ENCODE measurements around the gene TBC1D1.
"Not testable (repeated sequence)": the region's sequence is repeated elsewhere in the genome, so short reads cannot be mapped to it uniquely, and the experiment has no call there.

TBC1D1 gene

DNA sequence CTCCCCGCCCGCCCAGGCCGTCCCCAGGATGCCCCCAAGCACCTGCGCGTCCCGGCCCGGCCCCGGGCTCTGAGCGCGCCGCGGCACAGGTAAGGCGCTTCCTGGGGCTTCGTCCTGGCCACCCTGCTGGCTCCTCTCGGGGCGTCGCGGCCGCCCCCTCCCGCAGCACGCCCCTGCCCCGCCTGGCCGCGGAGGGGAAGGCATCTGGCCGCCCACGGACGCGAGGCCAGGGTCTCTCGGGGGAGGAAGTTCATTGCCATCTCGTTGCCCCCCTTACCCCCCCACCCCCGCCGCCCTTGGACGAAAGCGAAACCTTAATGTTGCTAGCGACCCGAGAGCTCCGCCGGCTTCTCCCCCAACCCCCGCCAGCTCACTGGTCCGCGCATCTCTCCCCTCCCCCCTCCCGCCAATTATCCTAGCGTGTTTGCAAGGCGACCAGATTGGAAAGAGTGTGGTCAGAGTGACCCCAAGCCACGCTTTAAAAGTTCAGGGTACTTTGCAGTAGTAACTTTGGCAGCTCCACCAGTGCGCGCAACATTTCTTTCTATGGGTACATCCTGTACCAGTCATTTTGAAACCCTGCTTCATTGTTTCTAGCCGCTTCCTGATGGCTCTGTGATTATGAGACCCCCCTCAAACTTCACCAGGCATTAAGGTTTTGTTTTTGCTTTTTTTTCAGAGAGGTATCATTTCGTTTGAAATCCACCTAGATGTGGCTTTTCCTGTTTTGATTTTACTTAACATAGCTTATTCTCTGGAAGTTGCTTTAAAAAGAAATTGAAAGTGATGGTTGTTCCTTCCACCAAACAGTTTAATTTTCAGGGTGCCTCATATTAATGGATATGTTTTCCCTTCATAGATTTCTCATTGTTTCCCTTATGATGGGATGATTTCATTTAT is 626 bp downstream of the TBC1D1 start:
- peak; percentile 83 for DNase-seq

DNA sequence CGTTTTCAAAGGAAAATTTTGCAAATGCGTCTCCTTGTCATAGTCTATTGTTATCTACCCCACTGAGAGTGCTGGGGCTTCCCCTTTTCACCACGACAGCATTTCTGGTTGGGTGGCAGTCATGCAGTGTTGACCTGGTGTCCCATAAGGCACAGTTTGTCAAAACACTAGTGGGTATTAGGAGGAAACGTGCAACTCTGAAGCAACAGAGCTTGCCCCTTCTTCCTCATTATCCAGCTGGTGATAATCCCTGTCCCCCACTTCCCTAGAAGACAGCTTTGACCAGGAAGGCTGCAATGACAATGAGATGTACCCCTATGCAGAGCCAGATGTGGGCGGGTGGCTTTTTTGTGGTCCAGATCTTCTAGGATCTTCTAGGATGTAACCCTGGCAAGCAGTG is 1.8 kb downstream of the TBC1D1 start:
- DNase-seq = no peak

DNA sequence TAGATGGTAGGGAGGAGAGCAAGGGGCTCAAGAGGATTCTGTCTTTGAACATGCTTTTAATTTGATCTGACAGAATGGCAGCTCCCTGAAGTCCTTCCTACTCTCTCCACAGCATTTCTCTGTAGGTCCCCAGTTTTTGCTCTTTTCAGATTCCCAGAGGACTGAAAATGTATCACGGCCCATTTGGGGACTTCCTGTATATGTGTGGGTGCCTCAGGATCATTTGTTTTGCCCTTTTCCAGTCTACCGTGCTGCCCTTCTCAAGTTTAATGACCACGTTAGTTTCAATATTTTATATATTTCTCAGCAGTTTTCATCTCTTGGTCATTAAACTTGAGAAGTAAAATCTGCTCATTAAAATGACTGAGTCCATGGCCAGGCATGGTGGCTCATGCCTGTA is 2.3 kb downstream of the TBC1D1 start:
- DNase-seq = no peak

DNA sequence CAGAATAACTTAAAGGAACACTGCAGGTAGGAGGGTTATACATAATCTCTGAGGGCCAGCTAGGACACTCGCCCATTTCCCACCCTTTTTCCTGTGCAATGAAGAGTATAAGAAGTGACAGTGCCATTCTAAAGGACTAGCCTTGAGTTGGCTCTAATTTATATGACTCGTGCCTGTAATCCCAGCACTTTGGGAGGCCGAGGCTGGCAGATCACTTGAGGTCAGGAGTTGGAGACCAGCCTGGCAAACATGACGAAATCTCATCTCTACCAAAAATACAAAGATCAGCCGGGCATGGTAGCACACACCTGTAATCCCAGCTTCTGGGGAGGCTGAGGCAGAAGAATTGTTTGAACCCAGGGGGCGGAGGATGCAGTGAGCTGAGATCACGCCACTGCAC is 4.4 kb downstream of the TBC1D1 start:
- no peak for DNase-seq

DNA sequence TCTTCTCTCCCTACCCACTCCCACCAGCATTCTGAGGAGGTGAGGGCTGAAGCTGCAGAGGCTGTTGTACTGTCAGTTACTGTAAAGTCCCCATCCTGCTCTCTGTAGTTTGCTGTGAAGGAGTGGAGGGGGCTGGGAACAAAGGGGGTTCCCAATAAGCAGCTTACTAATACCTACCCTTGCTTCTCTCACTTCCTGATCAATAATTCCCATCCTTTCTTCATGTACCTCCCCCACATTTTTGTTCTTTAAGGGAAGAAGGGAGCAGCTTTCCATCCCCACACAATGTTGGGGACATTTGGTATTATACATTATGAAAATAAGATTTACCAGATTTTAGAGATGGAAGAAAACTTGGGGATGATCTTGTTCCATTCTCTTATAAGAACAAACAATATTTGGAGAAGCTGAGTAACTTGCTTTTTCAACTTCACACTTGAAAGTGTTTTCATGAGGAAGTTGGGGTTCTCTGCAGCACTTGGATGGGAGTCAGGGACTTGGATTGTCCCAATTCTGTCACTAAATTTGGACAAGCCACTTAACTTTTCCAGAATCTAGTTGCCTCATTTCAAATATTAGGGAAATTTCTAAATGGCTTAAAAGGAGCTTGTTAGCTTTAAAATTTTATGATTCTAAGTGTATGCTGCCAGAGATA is 5.4 kb downstream of the TBC1D1 start:
- no peak for DNase-seq

DNA sequence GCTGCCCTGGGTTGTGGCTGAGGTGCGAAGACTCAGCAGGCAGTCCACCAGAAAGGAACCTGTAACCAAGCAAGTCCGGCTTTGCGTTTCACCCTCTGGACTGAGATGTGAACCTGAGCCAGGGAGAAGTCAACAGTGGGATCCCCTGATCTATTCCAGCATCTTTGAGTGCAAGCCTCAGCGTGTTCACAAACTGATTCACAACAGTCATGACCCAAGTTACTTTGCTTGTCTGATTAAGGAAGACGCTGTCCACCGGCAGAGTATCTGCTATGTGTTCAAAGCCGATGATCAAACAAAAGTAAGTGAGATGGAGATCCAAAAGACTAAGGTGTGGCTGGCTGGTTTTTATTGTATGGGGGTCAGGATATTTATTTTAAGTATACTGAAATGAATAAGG is 11.3 kb downstream of the TBC1D1 start:
- DNase-seq = no peak

DNA sequence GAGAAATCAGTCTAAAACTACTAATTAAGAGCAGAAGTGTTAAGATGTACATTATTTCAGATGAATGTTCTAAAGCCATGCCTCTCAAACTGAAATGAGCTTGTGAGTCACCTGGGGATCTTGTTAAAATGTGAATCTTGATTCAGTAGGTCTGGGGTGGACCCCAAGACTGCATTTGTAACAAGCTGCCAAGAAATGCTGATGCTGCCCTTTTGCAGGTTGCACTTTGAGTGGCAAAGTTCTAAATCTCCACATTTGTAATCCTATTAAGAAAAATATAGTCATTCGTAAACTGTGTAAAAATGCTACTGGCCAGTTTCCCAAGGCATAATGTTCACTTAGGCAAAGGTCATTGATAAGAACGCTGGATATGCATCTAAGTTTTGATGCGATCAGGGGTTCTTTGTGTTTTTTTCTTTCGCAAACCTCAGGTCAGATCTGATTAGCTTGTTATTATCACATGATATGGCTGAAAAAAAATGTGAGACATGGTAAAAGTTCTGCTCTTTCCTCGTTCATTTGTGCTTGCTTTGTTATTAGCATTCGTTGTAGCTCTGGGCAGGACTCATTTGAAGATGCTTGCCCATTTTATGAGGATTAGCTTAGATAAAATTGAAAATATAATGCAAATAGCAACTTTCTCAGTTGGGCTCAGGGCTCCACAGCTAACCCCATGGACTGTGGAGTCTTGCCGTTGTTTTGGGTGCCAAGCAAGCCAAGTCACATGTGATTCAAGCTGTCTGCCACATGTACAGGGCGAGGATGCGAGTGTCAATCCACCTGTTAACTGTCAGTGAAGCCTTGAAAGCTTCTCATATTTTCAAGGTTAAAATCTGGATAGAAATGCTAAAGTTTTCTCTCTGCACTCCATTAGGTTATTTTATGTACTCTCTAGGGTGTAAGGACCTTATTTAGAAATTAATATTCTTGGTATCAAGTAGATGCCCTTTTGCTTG is 12.1 kb downstream of the TBC1D1 start:
- no peak for DNase-seq

DNA sequence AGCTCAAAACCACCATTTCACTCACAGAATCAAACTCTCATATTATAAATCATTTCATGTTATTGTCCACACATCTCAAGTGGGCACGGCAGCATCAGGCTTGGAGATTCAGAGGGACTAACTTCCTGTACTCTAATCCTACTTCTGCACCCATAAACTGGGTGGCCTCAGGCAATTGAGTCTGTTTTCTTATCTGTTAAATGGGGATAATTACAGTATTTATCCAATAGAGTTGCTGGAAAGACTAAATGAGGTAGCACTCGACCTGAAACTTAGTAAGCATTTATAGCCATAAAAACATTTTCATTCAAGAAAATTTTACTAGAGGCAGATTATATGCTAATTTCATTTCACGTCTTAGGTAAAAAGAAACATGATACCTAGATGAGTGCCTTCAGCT is 13.0 kb downstream of the TBC1D1 start:
- DNase-seq = no peak

DNA sequence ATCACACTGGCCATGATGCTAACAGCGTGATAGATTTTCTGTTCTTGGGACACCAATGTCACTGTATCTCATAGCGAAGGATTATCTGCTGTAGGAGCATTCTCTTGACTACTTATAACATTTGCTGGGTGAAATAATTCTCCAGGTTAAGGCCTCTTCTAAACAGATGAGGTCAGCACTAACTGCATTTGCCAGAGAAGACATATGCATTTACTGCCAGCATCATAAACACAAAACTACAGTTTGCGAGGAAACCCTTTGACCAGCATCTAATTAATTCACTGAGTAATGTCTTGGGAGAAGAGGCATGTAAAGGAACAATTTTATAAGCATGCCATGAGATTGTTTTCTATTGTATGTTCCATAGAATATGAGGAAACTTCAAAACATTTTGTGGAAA is 13.9 kb downstream of the TBC1D1 start:
- DNase-seq = no peak

DNA sequence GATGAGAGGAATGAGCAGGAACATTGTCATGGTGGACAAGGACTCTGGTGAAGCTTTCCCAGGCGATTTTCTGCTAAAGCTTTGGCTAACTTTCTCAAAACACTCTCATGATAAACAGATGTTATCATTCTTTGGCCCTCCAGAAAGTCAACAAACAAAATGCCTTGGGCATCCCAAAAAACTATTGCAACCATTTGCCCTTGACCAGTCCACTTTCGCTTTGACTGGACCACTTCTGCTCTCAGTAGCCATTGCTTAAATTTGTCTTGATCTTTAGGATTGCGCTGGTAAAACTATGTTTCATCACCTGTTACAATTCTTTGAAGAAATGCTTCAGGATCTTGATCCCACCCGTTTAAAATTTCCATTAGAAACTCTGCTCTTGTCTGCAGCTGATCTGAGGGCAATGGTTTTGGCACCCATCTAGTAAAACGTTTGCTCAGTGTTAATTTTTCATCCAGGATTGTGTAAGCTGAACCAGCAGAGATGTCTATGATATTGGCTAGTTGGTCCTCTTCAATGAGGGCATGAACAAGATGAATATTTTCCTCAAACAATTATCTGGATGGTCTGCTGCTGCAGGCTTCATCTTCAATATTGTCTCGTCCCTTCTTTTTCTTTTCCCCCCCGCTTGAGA is 14.8 kb downstream of the TBC1D1 start:
- no peak for DNase-seq

DNA sequence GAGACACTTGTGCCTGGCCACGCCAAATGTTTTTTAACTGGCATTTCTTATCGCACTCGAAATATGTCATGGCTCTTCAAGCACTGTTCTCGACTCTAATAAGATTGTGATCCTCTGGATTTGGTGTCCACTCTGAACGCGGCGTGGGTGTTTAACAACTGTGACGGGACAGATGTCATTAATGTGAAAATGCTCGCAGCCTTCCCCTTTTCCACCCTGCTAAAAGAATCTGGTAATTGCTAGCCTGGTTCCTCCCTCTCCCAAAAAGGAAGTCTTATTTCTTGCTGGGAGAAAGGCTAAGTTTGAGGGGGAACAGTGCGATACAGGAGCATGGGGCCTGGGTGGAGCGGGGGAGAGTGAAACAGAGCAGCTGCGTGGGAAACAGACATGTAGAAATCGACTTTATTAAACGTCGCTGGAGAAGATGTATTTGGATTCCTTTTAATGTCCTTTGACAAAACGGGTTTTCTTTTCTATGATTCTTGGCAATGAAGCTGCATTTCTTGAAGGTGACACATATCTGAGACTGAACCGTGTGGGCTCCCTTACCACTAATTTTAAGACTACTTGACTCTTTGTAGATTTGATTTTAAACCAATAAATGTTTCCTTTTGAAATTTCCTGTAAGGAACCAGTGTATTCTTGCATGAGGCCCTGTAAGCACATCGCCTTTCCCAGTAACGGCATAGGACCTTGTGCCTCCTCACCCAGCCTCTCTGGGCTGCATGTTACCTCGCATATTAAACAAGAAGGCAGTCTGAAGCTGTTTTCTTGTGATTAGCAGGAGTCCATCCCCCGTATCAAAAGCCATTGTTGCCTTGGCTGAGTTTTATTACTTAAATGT is 17.8 kb downstream of the TBC1D1 start:
- DNase-seq = no peak

DNA sequence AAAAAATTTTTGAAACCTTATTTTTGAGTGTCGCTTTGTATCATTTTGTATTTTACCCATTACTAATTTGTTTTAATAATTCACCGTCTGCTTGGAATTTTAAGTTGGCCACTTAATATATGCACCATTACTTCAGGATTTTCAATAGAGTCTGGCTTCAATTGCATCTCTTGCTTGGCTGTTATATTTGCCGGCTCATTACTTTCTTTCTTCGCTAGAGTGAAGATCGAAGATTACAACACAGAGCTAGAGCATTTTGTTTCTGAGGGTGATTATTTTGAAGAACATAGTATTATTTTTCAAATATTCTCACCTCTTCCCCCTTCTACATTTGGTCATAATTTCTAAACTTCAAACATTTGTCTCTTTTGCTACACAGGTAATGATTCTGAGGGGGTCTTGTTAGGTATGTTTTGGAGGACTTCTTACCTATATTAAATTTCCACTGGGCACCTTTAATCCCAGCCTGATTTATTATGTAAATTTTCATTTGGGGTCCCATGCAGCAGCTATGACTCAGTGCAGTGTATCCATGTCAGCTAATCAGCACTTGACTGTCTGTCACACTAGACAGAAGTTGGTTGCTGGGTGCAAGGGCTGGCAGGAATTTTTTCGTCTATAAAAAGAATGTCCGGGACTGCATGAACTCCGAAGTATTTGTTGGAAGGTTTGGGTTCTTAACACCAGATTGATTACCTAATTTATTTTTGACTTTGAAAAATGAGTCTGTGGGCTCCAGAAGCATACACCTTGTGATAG is 18.6 kb downstream of the TBC1D1 start:
- no peak for DNase-seq

DNA sequence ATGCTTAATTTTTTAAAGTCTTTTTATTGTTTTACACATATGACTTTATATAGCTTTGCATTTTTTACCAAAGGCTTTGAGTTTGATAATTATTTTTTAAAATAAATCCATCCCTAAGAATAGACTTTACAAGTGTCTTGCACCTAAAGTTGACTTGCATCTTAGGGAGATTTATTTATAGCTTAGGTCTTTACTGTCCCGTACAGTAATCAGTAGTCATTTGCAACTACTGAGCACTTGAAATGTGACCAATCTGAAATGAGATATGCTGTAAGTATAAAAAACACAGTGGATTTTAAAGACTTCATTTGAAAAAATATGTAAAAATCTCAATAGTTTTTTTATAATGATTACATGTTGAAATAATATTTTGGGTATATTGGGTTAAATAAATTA is 19.2 kb downstream of the TBC1D1 start:
- DNase-seq = no peak

DNA sequence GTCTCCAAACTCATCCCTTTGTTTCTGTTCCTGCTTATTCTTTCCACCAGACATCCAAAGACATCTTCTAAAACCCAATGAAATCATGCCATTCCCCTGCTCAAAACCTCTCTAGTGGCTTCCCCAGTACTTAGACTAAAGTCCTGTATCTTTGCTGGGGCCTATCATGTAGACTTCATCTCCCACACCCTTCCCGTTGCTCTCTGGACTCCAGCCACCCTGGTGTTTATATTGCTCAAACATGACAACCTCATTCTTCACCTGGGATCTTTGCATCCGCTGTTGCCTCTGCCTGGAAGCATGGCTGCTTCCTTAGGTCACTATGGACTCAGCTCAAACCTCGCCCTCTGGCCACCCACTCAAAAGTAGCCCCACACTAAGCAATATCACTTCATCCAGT is 23.7 kb downstream of the TBC1D1 start:
- no peak for DNase-seq

DNA sequence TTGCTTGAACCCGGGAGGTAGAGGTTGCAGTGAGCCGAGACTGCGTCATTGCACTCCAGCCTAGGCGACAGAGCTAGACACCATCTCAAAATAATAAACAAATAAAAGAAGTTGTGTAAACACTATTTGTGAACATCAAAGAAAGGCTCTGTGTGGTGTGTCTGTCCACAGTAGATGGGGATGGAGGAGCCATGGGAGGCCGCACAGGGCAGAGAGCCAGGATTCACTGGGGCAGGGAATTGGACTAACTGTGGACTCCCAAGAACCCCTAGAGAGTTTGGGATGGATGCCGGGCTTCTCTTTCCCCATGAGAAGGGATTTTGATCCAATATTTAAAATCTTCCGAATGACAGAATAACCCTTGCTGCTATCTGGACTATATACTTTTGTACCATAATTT is 26.5 kb downstream of the TBC1D1 start:
- DNase-seq = peak; percentile 82

DNA sequence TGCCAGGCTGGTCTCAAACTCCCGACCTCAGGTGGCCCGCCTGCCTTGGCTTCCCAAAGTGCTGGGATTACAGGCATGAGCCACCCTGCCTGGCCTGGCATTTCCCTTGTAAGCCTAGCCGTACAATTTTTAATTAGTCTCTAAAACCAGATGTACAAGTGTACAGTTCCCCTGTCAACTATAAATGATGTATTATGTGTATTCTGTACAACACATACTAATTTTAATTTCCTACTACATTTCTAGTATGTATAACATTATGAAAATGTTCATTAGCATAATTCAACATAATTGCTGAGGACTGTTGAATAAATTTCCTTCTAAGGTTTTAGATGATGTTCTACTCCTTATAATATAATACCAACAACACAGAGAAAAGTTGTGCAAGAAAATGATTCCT is 27.8 kb downstream of the TBC1D1 start:
- no peak for DNase-seq

DNA sequence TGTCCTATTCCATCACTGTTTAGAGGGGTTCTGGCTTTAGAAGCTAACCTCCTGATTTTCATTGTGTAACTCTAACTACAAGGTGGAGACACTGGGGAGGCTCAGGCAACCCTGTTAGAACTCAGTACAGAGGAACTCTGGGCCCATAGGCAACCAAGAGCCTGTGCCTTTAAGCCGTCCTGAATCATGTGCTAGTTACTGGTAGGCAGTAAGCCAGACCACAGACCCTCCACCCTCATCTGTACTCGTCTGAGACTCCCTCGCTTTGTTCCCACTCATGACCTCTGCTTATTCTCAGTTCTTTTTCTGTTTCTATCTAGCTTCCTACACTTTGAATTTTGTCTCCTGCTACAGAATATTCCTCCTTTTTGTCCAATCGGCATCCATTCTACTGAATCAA is 31.4 kb downstream of the TBC1D1 start:
- DNase-seq = no peak

DNA sequence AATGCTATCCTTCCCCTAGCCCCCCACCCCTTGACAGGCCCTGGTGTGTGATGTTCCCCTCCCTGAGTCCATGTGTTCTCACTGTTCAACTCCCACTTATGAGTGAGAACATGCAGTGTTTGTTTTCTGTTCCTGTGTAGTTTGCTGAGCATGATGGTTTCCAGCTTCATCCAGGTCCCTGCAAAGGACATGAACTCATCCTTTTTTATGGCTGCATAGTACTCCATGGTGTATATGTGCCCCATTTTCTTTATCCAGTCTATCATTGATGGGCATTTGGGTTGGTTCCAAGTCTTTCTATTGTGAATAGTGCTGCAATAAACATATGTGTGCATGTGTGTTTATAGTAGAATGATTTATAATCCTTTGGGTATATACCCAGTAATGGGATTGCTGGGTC is 32.2 kb downstream of the TBC1D1 start:
- DNase-seq = not testable (repeated sequence)

DNA sequence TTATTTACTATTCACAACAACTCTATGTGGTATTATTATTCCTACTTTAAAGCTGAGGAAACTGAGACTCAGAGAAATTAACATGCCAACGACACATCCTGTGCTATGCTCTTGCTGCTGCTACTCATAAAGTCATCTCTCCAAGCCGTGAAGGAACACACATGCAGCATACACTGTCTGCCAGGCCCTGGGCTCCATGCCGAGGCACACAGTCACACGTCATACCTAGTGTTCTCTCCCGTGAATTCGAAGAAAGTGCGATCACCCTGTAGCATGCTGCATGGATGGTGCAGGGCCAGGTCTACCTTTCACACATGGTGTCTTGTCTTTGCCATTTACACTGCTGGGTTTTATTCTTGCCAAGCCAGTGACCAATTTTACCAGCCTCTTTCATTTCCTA is 34.1 kb downstream of the TBC1D1 start:
- no peak for DNase-seq

DNA sequence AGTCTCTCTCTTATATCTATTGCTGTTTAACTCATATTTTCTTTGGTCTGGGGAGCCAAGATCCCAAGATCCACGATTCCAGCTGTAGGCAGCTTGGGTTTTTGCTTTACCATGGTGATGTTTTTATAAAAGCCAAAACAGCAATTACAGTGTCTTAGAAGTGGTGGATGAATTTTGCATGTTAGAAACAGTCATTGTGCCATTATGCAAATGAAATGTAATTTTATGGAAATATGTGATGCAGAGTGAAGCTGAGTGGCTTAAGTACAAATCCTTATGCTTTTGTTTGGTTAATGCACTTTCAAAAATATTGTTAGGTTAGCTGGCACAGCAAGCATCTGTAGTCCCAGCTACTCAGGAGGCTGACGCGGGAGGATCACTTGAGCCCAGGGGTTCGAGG is 36.5 kb downstream of the TBC1D1 start:
- DNase-seq = no peak
